ENCODE measurements around the gene CCDC88C. TPM values are rescaled to one million over a fixed set of nuclear protein-coding genes. Genes with fewer than 3 reads are reported as not detected.

The CCDC88C gene
- total RNA-seq, 2 donors from 2014 or later = 32.5 to 54.4 TPM

DNA sequence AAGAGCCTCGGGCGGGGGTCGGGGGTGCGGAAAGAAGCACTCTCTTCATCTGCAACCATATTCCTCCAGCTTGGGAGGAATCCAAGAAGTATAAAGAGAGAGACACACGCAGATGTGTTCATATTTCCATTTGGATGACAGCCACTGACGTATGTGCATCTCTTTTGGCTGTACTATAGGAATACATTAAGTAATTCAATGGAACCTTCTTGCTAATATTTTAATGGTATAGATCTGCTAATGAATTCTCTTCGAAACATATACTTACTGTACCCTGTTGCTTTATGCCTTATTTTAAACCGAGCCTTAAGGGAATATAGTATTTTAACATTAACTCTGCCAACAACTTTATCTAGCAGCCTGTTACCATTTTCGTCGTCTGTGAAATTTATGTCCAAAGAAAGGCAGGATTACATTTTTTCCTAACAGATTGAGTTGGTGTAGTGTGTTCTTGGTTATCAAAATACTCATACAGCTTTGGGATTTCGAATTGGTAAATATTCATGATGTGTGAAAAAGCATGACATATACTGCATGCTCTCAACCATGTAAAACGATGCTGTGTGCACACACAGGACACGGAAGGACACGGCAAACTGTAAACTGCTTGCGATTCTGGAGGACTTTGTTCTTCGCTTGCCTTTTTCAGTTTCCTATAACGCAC, 84.5 kb downstream of the CCDC88C start:
- Histone ChIP-seq H3K36me3 (no peaks in the 10 kb centered on the region), H3K27ac (no peak overlapping the region), H3K9me3 (no peaks in the 10 kb centered on the region), H3K27me3 (replicated peaks; ENCODE audit: insufficient read depth) (no peaks in the 10 kb centered on the region), H3K4me1 (replicated peaks) (no peaks in the 10 kb centered on the region), H3K4me3 (no peak overlapping the region)
- intact Hi-C loops (cut with DNase I) = no loop called here
- 82% methylated on average over 17 of the region's 17 CpGs for WGBS
- DNase-seq (ENCODE audit: low spot score) = no peak
- TF ChIP-seq, protein P1, sequence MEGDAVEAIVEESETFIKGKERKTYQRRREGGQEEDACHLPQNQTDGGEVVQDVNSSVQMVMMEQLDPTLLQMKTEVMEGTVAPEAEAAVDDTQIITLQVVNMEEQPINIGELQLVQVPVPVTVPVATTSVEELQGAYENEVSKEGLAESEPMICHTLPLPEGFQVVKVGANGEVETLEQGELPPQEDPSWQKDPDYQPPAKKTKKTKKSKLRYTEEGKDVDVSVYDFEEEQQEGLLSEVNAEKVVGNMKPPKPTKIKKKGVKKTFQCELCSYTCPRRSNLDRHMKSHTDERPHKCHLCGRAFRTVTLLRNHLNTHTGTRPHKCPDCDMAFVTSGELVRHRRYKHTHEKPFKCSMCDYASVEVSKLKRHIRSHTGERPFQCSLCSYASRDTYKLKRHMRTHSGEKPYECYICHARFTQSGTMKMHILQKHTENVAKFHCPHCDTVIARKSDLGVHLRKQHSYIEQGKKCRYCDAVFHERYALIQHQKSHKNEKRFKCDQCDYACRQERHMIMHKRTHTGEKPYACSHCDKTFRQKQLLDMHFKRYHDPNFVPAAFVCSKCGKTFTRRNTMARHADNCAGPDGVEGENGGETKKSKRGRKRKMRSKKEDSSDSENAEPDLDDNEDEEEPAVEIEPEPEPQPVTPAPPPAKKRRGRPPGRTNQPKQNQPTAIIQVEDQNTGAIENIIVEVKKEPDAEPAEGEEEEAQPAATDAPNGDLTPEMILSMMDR (IDR thresholded peaks at IDR 0.05) = no peak
- TF ChIP-seq POLR2A (IDR thresholded peaks at IDR 0.05) = no peak
- TF ChIP-seq POLR2AphosphoS5 (IDR thresholded peaks at IDR 0.05) = no peak

DNA sequence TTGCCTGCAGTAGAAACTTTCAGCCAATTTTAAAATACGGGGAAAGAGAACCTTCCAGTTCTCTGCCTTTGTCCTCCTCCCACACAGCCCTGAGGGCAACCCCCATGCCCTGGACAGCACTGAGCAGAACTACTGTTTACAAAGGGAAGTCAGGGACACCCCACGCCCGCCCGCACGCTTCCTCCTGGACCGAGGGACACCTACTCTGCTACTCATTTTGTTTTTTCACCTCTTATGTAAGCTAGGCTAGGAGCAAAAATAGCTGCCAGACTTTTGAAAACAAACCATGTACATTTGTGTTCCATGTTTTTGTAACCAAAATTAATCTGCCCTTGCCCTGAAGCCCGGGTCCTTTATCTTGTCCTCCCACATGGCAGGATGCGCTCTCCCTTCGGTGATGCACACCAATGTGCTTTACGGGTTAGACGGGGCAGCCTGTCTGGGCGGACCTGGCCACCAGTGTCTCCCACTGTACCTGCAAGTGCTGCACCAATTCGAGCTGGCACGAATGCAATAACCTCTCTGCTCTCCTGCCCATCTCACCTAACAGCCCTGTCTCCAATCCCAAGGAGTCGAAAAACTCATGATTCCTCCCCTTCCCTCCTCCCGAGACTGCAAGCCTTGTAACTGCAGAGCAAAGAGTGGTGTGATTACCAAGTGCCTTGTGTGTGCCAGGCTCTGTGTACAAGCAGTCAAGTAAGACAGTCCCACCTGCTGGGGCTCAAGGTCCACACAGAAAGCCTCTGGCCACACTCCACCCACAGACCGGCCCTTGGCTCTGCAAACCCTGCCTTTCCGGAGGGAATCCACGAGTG, 85.2 kb downstream of the CCDC88C start:
- WGBS = 60% methylated on average over 19 of the region's 19 CpGs
- Histone ChIP-seq H3K4me3 (no peak overlapping the region), H3K27ac (no peak overlapping the region), H3K4me1 (replicated peaks) (no peaks in the 10 kb centered on the region), H3K36me3 (no peaks in the 10 kb centered on the region), H3K9me3 (no peaks in the 10 kb centered on the region), H3K27me3 (replicated peaks; ENCODE audit: insufficient read depth) (no peaks in the 10 kb centered on the region)
- no peak for DNase-seq (ENCODE audit: low spot score)
- intact Hi-C loops (cut with DNase I) = no loop called here
- TF ChIP-seq, protein P1 (IDR thresholded peaks at IDR 0.05) = no peak
- TF ChIP-seq POLR2A (IDR thresholded peaks at IDR 0.05) = no peak
- no peak for TF ChIP-seq POLR2AphosphoS5 (IDR thresholded peaks at IDR 0.05)

DNA sequence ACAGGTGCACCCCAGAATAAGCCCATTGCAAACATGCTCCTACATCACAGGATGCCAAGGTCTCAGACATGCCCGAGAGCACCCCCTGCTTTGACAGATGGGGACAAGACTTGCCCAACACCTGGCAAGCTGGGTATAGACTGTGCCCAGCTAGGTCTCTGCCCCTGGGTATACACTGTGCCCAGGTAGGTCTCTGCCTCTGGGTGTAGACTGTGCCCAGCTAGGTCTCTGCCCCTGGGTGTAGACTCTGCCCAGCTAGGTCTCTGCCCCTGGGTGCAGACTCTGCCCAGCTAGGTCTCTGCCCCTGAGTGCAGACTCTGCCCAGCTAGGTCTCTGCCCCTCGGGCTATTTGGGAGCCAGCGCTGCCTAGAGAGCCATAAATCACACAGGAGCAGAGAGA, 85.9 kb downstream of the CCDC88C start:
- Histone ChIP-seq H3K4me3 (no peak overlapping the region), H3K4me1 (replicated peaks) (no peaks in the 10 kb centered on the region), H3K9me3 (no peaks in the 10 kb centered on the region), H3K27me3 (replicated peaks; ENCODE audit: insufficient read depth) (no peaks in the 10 kb centered on the region), H3K36me3 (no peaks in the 10 kb centered on the region), H3K27ac (no peak overlapping the region)
- intact Hi-C loops (cut with DNase I) = no loop called here
- WGBS = 40% methylated on average over 3 of the region's 3 CpGs
- TF ChIP-seq POLR2AphosphoS5 (IDR thresholded peaks at IDR 0.05) (no peak), POLR2A (IDR thresholded peaks at IDR 0.05) (no peak)
- TF ChIP-seq, protein P1 (IDR thresholded peaks at IDR 0.05) = no peak
- no peak for DNase-seq (ENCODE audit: low spot score)

DNA sequence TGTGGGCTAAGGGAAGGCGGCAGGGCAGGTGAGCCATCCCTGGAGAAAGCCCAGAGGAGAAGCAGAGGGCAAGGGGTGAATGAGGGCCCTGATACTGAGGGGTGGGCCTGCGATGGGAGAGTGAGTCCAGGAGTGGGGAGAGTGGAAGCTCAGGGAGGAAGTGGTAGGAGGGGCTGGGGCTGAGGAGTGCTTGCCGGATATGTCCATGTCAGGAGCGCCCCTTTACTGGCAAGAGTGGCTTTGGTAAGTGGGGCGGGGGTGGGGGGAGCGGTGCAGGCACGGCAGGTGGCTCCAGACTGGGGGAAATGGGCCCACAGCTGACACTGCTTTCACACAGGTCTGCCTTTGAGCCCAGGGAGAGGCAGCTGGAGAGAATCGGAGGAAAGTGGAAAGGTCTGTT, 86.8 kb downstream of the CCDC88C start:
- no peak overlapping the region for H3K4me3 ChIP-seq
- H3K4me1 ChIP-seq (replicated peaks) = no peaks in the 10 kb centered on the region
- H3K27me3 ChIP-seq (replicated peaks; ENCODE audit: insufficient read depth) = no peaks in the 10 kb centered on the region
- intact Hi-C loops (cut with DNase I) = no loop called here
- no peaks in the 10 kb centered on the region for H3K9me3 ChIP-seq
- H3K36me3 ChIP-seq = no peaks in the 10 kb centered on the region
- DNase-seq (ENCODE audit: low spot score) = no peak
- no peak overlapping the region for H3K27ac ChIP-seq
- WGBS = 82% methylated on average over 8 of the region's 8 CpGs
- TF ChIP-seq, protein P1 (IDR thresholded peaks at IDR 0.05) = no peak
- TF ChIP-seq POLR2A (IDR thresholded peaks at IDR 0.05) (no peak), POLR2AphosphoS5 (IDR thresholded peaks at IDR 0.05) (no peak)

Measured in prostate gland (tissue), 2 donors.